ENCODE data around the gene SLC17A9. TPM values are rescaled to one million over a fixed set of nuclear protein-coding genes. Genes with fewer than 3 reads are reported as not detected.

The SLC17A9 gene
- total RNA-seq, 1 donor from 2014 or later, result 7.0 TPM

- Mint-ChIP-seq H3K9me3 (ENCODE audit: unreplicated experiment) (no peaks in the 10 kb centered on the region), H3K27me3 (ENCODE audit: unreplicated experiment) (peaks cover 8% of the 10 kb centered on the region), H3K27ac (ENCODE audit: unreplicated experiment) (no peak overlapping the region), H3K36me3 (ENCODE audit: low read depth, unreplicated experiment) (peaks cover 4% of the 10 kb centered on the region), H3K4me3 (ENCODE audit: unreplicated experiment) (no peak overlapping the region), H3K4me1 (ENCODE audit: unreplicated experiment) (no peaks in the 10 kb centered on the region)
- no peak for DNase-seq (ENCODE audit: low spot score)
- no peak for TF ChIP-seq CTCF (IDR thresholded peaks at IDR 0.05; ENCODE audit: unreplicated experiment)
Observed at GRCh38 chr20:62985444-62985778, 32.9 kb downstream of the SLC17A9 start.

GRCh38 chr20:62986257-62986800, 33.8 kb downstream of the SLC17A9 start:
- no peaks in the 10 kb centered on the region for H3K9me3 Mint-ChIP-seq (ENCODE audit: unreplicated experiment)
- H3K4me3 Mint-ChIP-seq (ENCODE audit: unreplicated experiment), result no peak overlapping the region
- H3K27me3 Mint-ChIP-seq (ENCODE audit: unreplicated experiment), result peaks cover 7% of the 10 kb centered on the region
- no peak for DNase-seq (ENCODE audit: low spot score)
- no peak overlapping the region for H3K27ac Mint-ChIP-seq (ENCODE audit: unreplicated experiment)
- TF ChIP-seq CTCF (IDR thresholded peaks at IDR 0.05; ENCODE audit: unreplicated experiment), result no peak
- H3K36me3 Mint-ChIP-seq (ENCODE audit: low read depth, unreplicated experiment), result peaks cover 4% of the 10 kb centered on the region
- H3K4me1 Mint-ChIP-seq (ENCODE audit: unreplicated experiment), result no peaks in the 10 kb centered on the region

GRCh38 chr20:62987114-62987513, 34.6 kb downstream of the SLC17A9 start:
- Mint-ChIP-seq H3K9me3 (ENCODE audit: unreplicated experiment) (no peaks in the 10 kb centered on the region), H3K27ac (ENCODE audit: unreplicated experiment) (no peak overlapping the region), H3K27me3 (ENCODE audit: unreplicated experiment) (peaks cover 7% of the 10 kb centered on the region), H3K36me3 (ENCODE audit: low read depth, unreplicated experiment) (peaks cover 4% of the 10 kb centered on the region), H3K4me3 (ENCODE audit: unreplicated experiment) (no peak overlapping the region), H3K4me1 (ENCODE audit: unreplicated experiment) (no peaks in the 10 kb centered on the region)
- DNase-seq (ENCODE audit: low spot score), result no peak
- no peak for TF ChIP-seq CTCF (IDR thresholded peaks at IDR 0.05; ENCODE audit: unreplicated experiment)

GRCh38 chr20:62989201-62989601, 36.7 kb downstream of the SLC17A9 start:
- no peak for TF ChIP-seq CTCF (IDR thresholded peaks at IDR 0.05; ENCODE audit: unreplicated experiment)
- no peak overlapping the region for H3K4me3 Mint-ChIP-seq (ENCODE audit: unreplicated experiment)

GRCh38 chr20:62990306-62990825, 37.9 kb downstream of the SLC17A9 start:
- DNase-seq (ENCODE audit: low spot score), result no peak
- Mint-ChIP-seq H3K27ac (ENCODE audit: unreplicated experiment) (no peak overlapping the region), H3K4me1 (ENCODE audit: unreplicated experiment) (no peaks in the 10 kb centered on the region), H3K36me3 (ENCODE audit: low read depth, unreplicated experiment) (no peaks in the 10 kb centered on the region), H3K4me3 (ENCODE audit: unreplicated experiment) (no peak overlapping the region), H3K9me3 (ENCODE audit: unreplicated experiment) (no peaks in the 10 kb centered on the region), H3K27me3 (ENCODE audit: unreplicated experiment) (peaks cover 5% of the 10 kb centered on the region)
- TF ChIP-seq CTCF (IDR thresholded peaks at IDR 0.05; ENCODE audit: unreplicated experiment), result no peak

More at GRCh38 chr20:62989201-62989601, 36.7 kb downstream of the SLC17A9 start:
- Mint-ChIP-seq H3K27ac (ENCODE audit: unreplicated experiment) (no peak overlapping the region), H3K4me1 (ENCODE audit: unreplicated experiment) (no peaks in the 10 kb centered on the region), H3K9me3 (ENCODE audit: unreplicated experiment) (no peaks in the 10 kb centered on the region), H3K27me3 (ENCODE audit: unreplicated experiment) (peaks cover 5% of the 10 kb centered on the region), H3K36me3 (ENCODE audit: low read depth, unreplicated experiment) (no peaks in the 10 kb centered on the region)
- no peak for DNase-seq (ENCODE audit: low spot score)
